Globus pallidus (tissue), 1 donor: ENCODE measurements around the gene ZC2HC1B.

Experiments used
- DNase-seq: peaks from one replicate; pipeline ENCODE4 v3.0.0-alpha.2; 2015; ENCODE audit warnings: low spot score

The ZC2HC1B gene

DNA sequence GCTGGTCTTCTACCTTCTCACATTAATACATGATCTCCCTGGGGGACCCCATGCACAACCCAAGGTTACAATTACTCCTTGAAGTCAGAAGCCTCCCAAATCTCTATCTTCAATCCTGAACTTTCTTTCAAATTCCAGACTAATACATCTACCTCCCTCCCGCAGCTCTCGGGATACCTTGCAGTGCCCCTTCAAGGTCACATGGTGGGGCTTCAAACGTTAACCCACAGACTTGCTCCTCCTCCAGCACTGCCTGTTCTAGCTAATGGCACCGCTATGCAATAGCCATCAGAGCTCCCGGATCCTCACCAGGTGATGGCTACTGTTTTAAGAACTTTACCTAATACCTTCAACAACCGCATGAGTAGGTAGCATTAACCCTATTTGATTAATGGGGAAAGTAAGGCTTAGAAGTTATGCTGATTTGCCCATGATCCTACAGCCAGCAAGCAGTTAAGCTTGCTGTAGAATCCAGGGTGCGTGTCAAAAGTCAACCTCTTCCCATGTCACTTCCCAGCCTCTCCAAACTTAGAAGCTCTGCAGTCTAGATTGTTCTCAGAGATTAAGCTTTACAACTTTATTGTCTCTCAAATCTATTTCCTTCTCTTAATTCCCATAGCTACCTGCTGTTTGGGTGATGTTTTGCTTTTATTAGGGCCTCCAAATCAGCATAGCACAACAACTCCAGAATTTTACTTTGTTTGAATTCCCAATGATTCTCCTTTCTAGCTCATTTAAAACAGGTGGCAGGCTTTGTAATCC lies 99.1 kb downstream of the ZC2HC1B start:
- no peak for DNase-seq

DNA sequence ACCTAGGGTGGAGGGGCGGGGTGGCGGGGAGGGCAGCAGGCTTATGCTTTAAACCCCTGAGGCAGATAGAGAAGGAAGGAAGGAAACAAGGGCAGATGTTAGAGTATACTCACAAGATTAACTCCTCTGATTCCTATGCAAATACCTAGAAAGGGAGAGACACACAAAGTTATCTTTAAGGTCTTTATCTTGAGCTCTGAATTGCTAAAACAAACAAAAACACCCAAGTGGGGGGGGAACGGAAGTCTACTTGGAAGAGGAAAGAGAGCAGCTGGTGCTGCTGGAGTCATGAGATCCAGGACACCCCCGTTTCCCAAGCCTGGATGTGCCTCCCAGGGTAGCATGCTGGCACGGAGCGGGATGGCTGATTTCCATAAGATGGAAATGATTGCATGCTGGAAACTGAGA lies 100.4 kb downstream of the ZC2HC1B start:
- DNase-seq, result no peak

- no peak for DNase-seq
Observed at GRCh38 chr6:143965503-143966171, 101.4 kb downstream of the ZC2HC1B start.

DNA sequence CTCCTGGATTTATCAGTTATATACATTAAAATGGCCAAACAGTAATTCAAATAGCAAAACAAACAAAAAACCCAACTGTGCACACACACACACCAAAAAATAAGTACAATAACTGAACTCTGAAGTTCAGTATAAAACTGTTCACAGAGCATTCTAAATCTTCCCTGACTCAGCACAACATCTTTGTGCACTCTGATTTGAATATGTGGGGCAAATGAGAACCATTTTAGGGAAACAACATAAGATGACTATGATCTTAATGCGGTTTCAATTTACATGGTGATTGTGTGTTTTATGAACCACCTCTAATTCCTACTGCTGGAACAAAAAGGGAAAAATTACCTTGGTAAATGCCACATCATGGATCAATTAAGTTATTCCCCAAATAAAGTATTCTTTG lies 102.0 kb downstream of the ZC2HC1B start:
- DNase-seq, result no peak

GRCh38 chr6:143967706-143968376 lies 103.6 kb downstream of the ZC2HC1B start:
- DNase-seq, result no peak

GRCh38 chr6:143969077-143969476 lies 104.8 kb downstream of the ZC2HC1B start:
- no peak for DNase-seq

DNA sequence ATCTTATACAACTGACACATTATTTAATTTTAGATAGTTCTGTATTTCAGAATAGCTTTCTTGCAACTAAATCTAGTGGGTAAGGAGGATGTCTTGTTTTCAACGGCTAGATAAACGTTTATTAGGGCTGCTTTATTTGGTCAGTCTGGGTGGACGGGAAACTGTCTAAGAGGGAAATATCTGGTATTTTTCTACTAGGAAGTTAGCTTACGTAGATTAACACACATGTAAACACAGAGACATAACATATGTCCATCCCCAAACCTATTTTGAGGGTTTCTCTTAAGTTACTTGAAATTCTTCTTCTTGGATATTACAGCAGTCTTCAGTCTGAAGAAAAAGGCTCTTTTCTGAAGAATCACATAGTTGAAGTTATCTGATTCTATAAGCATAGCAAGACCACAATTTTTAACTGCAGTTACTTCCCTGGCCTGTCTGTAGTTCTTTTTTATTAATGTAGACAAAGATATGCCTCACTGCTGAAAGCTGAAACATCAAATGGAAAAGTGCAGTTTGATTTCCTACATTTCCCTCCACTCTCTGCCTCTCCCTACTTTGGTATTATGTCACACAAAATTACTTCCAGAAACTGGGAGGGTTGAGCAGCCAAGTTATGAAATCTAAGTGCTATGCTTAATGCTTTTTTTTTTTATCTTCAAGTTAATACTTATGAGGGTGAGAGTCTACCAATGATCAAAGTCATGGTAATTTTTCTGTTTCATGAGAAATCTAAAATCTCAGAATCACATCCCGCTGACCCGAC lies 106.4 kb downstream of the ZC2HC1B start:
- no peak for DNase-seq

DNA sequence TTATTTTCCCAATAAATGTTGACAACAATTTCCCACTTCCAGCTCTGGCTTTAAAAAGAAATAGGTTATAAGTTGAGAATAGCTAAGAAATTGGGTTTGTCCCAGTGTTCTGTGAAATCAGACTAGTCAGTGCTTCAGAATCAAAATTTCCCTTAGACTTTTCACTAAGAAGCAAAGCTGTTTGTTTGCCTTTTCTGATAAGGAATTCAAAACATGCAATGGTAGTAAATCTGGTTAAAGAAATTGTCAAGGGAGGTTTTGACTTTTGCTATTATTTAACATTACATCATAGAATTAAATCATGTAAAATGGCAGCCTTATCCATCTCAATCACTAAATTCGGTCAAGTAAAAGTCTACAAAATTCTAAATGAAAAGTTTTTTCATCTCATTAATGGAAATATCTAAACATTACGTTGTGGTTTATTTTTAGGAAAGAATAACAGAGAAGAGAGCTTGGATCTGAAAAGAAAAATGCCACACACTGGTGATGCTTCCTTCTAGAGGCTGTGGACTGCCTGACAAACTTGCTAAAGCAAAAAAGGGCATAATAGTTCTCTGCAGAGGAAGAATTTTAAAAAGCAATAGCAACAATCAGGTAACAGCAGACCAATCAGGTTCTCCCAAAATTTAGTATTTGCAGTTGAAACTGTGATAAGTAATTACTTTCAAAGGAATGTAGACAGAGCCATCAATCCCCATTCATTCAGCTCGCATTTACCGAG lies 107.4 kb downstream of the ZC2HC1B start:
- DNase-seq, result no peak

DNA sequence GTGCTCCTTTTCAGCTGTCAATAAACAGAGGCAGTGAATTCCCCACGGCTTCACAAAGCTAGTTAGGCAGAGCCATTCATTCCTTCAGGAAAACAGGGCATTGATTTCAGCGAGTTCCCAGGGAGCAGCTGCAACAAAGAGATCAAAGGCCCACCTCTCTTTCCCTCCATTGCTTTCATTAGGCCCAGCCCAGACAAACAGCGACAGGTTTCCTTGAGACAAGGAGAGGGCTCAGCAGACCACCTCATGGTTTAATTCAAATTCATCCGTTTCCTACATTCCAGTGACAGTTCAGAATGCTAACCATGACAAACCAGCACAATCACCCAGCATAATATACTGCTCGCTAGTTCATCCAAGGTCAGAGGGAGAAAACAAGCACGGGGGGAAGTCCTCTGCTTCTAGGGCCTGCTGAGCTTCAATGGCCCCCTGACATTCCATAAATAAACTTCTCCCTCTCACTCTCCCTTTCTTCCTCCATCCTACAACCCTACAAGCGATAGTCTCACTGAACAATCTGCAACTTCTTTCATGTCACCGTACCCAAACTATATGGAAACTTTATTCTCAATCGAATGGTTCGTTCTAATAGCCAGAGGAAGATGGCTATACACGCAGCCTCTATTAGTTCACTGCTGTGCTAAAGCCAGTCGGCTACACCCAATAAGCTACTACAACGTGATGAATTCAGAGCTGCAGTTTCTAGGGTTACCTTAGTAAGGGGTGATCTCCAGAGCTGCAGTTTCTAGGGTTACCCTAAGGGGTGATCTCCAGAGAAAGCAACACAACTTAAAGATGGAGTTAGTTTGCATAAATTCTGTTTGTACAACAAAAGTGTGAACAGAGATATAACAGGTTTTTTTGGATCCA lies 109.1 kb downstream of the ZC2HC1B start:
- DNase-seq, result no peak

DNA sequence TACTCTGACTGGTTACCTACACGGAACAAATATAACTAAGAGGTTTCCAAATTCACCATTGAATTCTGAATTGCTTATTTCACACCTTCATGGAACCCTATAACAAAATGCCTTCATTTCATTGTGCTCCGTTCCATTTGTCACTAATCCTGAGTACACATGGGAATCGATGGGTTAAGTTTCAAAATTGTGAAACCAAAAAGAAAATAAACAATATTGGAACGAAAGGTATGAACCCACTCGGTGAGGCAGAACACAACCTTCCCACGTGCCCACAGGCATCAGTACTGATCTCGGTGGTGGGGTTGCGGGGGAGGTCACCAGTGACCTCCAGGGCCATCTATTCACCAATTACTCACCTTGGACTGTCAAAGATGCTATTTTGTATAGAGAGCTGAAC lies 109.8 kb downstream of the ZC2HC1B start:
- no peak for DNase-seq

- no peak for DNase-seq
Observed at GRCh38 chr6:143976806-143977349, 112.6 kb downstream of the ZC2HC1B start.

- no peak for DNase-seq
Observed at GRCh38 chr6:143980921-143981320, 116.6 kb downstream of the ZC2HC1B start.

- no peak for DNase-seq
Observed at GRCh38 chr6:143982968-143983367, 118.7 kb downstream of the ZC2HC1B start.

- no peak for DNase-seq
Observed at GRCh38 chr6:143984666-143985065, 120.4 kb downstream of the ZC2HC1B start.

DNA sequence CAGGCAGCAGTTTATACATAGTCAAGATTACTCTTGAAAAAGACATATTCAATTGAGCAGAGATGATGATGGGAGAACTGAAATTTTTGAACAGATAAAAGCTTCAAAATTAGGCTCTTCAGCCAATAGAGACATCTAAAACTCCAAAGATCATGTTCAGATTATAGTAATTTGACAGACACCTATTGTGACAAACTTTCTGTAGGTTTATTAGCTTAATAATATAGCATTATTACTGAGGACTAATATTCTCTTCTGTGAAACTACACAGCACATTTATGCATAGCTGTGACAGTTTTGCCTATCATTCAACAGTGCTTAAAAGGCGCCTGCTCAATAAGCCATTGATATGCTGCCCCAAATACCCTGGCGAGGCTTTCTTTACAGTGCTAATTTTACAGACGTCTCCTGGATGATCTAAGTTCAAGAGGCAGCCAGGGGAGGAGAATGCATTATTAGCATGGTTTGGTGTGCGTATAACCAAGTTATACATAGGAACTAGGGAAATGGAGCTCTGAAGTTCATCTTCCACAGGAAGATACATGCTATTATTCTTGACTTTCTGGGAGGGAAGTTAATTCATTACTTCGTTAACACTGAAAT lies 122.3 kb downstream of the ZC2HC1B start:
- DNase-seq, result no peak
